ENCODE measurements around the gene FSD1. TPM values are rescaled to one million over a fixed set of nuclear protein-coding genes. Genes with fewer than 3 reads are reported as not detected.

The FSD1 gene
- total and polyA plus RNA-seq, 9 of the 15 experiments (the other 6 are each of a cell fraction or from before 2014, with no cell fraction given) = 0.11 to 1.9 (median 0.94) TPM; not detected in 1

- TF ChIP-seq, protein P1, sequence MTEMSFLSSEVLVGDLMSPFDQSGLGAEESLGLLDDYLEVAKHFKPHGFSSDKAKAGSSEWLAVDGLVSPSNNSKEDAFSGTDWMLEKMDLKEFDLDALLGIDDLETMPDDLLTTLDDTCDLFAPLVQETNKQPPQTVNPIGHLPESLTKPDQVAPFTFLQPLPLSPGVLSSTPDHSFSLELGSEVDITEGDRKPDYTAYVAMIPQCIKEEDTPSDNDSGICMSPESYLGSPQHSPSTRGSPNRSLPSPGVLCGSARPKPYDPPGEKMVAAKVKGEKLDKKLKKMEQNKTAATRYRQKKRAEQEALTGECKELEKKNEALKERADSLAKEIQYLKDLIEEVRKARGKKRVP (CRISPR knock-in tag; IDR thresholded peaks at IDR 0.05) = no peak
- TF ChIP-seq ATF6 (CRISPR knock-in tag; IDR thresholded peaks at IDR 0.05) (no peak), CBX3 (IDR thresholded peaks at IDR 0.05; ENCODE audit: borderline replicate concordance in 1 of 2, low read length in 2 of 2) (peak in 1 of 2 experiments; percentile 98; a peak in 2 of 3 replicates), TRIM24 (IDR thresholded peaks at IDR 0.05) (peak in 1 of 2 experiments; percentile 39; a peak in 2 of 4 replicates), TRIM28 (IDR thresholded peaks at IDR 0.05) (peak; percentile 73; the same call in 1 of the 2 replicates), SMC3 (conservative IDR thresholded peaks at IDR 0.05; ENCODE audit: insufficient read depth, low read depth, low read length) (0 out of 2 replicates have a peak, but pooled peaks have one; percentile 6), ZBTB8A (IDR thresholded peaks at IDR 0.05; ENCODE audit: partially characterized antibody) (no peak), ZBTB33 (CRISPR knock-in tag; IDR thresholded peaks at IDR 0.05) (peak; percentile 52; the same call in 1 of the 2 replicates), CBX1 (IDR thresholded peaks at IDR 0.05; ENCODE audit: low read depth) (peak; percentile 12; the same call in 1 of the 2 replicates), ZNF121 (CRISPR knock-in tag; conservative IDR thresholded peaks at IDR 0.05) (no peak), CBX5 (IDR thresholded peaks at IDR 0.05; ENCODE audit: borderline replicate concordance, low read depth) (peak; percentile 82; the same call in 1 of the 2 replicates), TARDBP (IDR thresholded peaks at IDR 0.05) (no peak), EHMT2 (IDR thresholded peaks at IDR 0.05) (no peak), ELF4 (CRISPR knock-in tag; IDR thresholded peaks at IDR 0.05) (no peak)
- TF ChIP-seq, protein P2, sequence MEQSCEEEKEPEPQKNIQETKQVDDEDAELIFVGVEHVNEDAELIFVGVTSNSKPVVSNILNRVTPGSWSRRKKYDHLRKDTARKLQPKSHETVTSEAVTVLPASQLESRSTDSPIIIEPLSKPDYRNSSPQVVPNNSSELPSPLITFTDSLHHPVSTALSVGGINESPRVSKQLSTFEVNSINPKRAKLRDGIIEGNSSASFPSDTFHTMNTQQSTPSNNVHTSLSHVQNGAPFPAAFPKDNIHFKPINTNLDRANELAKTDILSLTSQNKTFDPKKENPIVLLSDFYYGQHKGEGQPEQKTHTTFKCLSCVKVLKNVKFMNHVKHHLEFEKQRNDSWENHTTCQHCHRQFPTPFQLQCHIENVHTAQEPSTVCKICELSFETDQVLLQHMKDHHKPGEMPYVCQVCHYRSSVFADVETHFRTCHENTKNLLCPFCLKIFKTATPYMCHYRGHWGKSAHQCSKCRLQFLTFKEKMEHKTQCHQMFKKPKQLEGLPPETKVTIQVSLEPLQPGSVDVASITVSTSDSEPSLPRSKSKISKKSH (CRISPR knock-in tag; IDR thresholded peaks at IDR 0.05) = no peak
- TF ChIP-seq, protein P3, sequence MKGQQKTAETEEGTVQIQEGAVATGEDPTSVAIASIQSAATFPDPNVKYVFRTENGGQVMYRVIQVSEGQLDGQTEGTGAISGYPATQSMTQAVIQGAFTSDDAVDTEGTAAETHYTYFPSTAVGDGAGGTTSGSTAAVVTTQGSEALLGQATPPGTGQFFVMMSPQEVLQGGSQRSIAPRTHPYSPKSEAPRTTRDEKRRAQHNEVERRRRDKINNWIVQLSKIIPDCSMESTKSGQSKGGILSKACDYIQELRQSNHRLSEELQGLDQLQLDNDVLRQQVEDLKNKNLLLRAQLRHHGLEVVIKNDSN (CRISPR knock-in tag; IDR thresholded peaks at IDR 0.05) = peak; percentile 26; the same call in 1 of the 2 replicates
- TF ChIP-seq, protein P4, sequence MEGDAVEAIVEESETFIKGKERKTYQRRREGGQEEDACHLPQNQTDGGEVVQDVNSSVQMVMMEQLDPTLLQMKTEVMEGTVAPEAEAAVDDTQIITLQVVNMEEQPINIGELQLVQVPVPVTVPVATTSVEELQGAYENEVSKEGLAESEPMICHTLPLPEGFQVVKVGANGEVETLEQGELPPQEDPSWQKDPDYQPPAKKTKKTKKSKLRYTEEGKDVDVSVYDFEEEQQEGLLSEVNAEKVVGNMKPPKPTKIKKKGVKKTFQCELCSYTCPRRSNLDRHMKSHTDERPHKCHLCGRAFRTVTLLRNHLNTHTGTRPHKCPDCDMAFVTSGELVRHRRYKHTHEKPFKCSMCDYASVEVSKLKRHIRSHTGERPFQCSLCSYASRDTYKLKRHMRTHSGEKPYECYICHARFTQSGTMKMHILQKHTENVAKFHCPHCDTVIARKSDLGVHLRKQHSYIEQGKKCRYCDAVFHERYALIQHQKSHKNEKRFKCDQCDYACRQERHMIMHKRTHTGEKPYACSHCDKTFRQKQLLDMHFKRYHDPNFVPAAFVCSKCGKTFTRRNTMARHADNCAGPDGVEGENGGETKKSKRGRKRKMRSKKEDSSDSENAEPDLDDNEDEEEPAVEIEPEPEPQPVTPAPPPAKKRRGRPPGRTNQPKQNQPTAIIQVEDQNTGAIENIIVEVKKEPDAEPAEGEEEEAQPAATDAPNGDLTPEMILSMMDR (IDR thresholded peaks at IDR 0.05 in 2 of 3, conservative IDR thresholded peaks at IDR 0.05 in 1 of 3; ENCODE audit: insufficient read depth in 2 of 3, low read depth in 1 of 3, low read length in 3 of 3) = peak; percentile 25 to 56 (median 50); a peak in 4 of 6 replicates
- TF ChIP-seq, protein P5, sequence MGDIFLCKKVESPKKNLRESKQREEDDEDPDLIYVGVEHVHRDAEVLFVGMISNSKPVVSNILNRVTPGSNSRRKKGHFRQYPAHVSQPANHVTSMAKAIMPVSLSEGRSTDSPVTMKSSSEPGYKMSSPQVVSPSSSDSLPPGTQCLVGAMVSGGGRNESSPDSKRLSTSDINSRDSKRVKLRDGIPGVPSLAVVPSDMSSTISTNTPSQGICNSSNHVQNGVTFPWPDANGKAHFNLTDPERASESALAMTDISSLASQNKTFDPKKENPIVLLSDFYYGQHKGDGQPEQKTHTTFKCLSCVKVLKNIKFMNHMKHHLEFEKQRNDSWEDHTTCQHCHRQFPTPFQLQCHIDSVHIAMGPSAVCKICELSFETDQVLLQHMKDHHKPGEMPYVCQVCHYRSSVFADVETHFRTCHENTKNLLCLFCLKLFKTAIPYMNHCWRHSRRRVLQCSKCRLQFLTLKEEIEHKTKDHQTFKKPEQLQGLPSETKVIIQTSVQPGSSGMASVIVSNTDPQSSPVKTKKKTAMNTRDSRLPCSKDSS (IDR thresholded peaks at IDR 0.05; ENCODE audit: low read depth, partially characterized antibody) = peak; percentile 51
These were observed 47.8 kb upstream of the FSD1 start (continued) for GRCh38 chr19:4256563-4256962.
